ENCODE results near the gene TFIP11.

The TFIP11 gene

DNA sequence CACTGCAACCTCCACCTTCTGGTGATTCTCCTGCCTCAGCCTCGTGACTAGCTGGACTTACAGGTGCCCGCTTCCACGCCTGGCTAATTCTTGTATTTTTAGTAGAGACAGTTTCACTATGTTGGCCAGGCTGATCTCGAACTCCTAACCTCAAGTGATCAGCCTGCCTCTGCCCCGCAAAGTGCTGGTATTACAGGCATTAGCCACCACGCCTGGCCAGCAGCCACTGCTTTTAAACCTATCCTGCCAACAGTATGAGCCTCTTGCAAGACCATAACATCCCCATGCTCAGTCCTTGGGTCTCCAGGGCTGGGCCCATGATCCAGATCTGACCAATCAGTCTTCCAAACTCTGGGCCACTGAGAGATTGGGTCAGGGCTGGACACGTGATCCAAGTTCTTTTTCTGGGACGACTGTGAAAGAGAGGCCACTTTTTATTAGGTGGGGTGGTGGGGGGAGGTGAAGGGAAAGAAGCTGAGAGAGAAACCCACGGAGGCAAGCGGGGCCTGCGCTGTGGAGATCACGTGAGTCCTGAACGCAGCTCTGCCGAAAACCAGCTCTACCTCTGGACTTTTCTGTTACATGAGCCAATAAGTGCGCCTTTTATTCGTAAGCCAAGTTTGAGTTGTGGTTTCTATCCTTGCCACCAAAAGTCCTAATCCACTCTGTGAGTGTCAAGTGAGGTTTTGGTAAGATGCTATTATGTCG lies 65.3 kb downstream of the TFIP11 start:
- no peak for DNase-seq

DNA sequence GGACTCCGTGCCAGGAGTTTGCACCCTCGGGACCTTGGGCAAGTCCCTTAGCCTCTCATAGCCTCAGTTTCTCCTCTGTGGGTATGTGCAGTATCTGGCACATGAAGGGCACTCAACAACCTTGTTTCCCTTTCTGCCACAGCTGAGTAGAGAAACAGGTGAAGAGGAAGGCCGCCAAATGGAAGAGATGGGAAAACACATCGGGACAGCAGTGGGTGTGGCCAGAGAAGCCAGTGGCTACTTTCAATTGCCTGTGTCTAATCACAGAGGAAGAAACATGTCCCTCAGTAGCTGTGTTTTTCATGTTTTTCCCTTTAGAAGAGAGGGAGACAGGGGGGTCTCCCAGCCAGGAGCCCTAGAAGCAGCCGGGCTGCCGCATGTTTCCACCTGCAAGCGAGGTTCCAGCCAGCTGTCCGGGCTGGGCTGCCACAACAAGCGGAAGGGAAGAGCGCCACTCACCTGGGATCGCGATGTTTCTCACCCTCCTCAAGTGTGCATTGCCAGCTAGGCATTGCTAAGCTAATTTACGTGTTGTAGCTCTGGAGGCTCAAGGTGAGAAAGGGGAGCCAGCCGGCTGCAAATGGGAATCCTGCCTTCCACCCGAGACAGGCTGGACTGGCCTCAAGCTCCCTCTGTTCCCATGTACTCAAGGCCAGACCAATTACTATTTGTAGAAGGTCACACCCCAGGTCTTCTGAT lies 66.5 kb downstream of the TFIP11 start:
- no peak for DNase-seq

DNA sequence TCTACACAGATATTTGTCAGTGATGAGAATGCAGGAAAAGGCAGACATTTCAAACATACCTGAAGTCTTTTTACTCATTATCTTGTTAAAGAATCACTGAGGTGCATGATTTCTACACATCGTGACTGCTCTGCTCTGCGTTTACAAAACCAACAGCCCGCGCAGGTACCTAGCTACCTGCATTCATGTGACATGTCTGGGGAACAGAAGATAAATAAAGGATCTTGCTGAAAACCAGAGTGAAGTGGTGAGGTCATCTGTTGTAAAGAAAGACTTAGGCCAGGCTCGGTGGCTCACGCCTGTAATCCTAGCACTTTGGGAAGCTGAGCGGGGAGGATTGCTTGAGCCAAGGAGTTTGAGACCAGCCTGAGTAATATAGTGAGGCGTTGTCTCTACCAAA lies 67.5 kb downstream of the TFIP11 start:
- no peak for DNase-seq

DNA sequence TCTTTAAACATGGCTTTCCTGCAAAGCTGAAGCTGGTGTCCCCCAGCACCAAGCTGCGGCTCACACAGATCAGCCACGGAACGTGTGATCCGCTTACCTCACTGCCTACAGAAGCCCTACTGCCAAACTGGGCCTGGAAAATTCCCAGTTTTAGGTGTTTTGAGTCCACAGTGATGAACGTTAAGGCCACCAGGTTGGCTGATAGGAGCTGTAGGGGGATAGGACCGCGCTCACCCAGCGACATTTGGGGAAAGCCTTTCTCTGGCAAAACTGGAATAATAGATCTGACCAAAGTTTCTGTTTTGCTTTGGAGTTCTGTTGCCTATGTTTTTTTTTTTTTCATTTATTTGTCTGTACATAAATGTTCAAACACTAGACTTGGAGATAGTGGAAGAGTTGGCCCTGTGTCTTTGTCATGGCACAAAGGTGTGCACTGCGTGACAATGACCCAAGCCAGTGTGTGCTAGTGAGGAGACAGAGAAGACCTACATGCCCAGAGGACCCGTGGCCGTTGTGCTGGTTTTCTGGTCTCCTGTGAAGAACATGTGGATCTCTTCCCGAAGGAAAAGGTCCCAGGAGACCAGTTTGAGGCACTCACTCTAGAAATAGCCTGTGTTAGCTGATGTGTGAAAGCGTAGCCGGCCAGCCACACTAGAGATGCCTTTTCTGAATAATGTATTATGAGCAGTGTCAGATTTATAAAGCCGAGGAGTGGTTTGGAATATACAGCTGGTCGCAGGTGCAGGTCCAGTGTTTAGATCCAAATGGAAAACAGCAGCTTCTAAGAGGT lies 68.2 kb downstream of the TFIP11 start:
- DNase-seq: no peak

DNA sequence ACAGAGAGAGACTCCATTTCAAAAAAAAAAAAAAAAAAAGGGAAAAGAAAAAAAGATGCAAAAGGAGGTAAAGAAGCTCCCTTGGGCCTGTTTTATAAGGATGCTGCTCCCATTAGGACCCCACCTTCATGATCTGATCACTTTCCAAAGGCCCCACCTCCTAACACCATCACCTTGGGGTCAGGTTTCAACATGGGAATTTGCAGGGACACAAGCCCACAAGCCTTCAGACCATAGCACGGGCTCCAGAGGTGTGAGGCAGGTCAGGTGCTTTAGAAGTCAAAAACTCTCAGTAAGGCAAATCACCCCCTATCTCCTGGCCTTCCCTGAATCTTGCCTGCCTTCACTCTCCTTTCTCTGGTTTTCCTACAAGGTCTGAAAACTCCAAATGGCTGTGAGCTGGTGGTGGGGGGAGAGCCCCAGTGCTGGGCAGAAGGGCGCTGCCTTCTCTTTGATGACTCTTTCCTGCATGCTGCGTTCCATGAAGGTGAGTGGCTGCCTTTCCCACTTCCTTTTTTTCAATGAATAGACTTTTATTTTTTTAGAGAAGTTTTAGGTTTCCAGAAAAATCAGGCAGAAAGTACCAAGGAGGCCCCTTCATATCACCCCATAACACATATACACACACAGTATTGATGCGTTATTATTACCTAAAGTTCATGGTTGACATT lies 70.1 kb downstream of the TFIP11 start:
- no peak for DNase-seq
